Neural crest cell (in vitro differentiated cells): ENCODE results near the gene ZNF239. TPM values are rescaled to one million over a fixed set of nuclear protein-coding genes. Genes with fewer than 3 reads are reported as not detected.

Experiments
- DNase-seq: peaks from one replicate; pipeline ENCODE4 v3.0.0; 2021; ENCODE audit warnings: low read depth, mixed read lengths, low spot score
- H3K27ac Mint-ChIP-seq: one replicate; pipeline ENCODE4 v1.8.0; 2021; ENCODE audit warnings: mild to moderate bottlenecking, mixed read lengths; ENCODE audit not compliant: unreplicated experiment
- H3K27me3 Mint-ChIP-seq: 2 replicates; pipeline ENCODE4 v1.8.0; 2021; ENCODE audit warnings: low read depth, mild to moderate bottlenecking, mixed read lengths
- H3K36me3 Mint-ChIP-seq: 2 replicates; pipeline ENCODE4 v1.8.0; 2021; ENCODE audit warnings: low read depth, mild to moderate bottlenecking, mixed read lengths
- H3K4me1 Mint-ChIP-seq: 2 replicates; pipeline ENCODE4 v1.8.0; 2021; ENCODE audit warnings: mixed read lengths
- H3K4me3 Mint-ChIP-seq: one replicate; pipeline ENCODE4 v1.8.0; 2021; ENCODE audit warnings: mild to moderate bottlenecking, mixed read lengths
- H3K9me3 Mint-ChIP-seq: 2 replicates; pipeline ENCODE4 v1.8.0; 2021; ENCODE audit warnings: mixed read lengths
- total RNA-seq: library from RNA; stranded (reverse); gene quantifications from 2 replicates; pipeline ENCODE4 v1.2.1, GENCODE V29; 2021
- TF ChIP-seq, protein P1 (sequence below): fragments of 200-600 bp; sonication (generic); conservative IDR thresholded peaks from 2 replicates; pipeline ENCODE4 v1.5.0; 2021; ENCODE audit warnings: antibody characterized with exemption, mild to moderate bottlenecking

The ZNF239 gene
- total RNA-seq, 1 donor from 2014 or later, result 11.2 TPM

DNA sequence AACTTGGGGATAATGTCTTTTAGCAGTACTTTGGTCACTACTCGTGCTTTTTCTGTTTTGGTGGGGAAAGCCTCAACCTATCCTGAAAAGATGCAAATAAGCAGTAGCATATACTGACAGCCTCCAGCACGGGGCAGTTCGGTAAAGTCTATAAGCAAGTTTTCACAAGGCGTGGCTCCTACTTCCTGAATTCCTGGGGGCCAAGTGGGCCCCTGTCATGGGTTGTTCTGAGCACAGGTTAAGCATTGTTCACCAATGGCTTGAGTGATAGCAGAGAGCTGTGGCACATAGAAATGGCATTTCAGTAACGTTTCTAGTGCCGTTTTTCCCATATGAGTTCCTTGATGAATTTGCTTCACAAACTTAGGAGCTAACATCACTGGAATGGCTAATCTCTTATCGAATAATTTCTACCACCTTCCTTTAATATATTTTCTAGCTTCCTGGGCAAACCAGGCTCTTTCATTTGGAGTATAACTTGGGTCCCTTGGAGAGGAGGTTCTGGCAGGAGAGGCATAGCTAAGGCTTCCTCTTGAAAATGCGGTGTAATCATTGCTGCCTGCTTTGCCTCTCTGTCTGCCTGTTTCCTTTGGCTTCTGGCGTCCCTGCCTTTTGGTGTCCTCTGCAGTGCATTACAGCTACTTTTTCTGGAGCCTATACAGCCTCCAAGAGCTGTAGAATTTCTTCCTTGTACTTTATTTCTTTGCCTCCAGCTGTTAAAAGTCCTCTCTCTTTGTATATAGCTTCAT, 11.7 kb upstream of the ZNF239 start:
- DNase-seq, result no peak
- peaks cover 6% of the 10 kb centered on the region for H3K27me3 Mint-ChIP-seq
- no peak overlapping the region for H3K4me3 Mint-ChIP-seq
- no peaks in the 10 kb centered on the region for H3K4me1 Mint-ChIP-seq
- H3K36me3 Mint-ChIP-seq, result no peaks in the 10 kb centered on the region
- H3K9me3 Mint-ChIP-seq, result no peaks in the 10 kb centered on the region
- no peak overlapping the region for H3K27ac Mint-ChIP-seq
- TF ChIP-seq, protein P1, sequence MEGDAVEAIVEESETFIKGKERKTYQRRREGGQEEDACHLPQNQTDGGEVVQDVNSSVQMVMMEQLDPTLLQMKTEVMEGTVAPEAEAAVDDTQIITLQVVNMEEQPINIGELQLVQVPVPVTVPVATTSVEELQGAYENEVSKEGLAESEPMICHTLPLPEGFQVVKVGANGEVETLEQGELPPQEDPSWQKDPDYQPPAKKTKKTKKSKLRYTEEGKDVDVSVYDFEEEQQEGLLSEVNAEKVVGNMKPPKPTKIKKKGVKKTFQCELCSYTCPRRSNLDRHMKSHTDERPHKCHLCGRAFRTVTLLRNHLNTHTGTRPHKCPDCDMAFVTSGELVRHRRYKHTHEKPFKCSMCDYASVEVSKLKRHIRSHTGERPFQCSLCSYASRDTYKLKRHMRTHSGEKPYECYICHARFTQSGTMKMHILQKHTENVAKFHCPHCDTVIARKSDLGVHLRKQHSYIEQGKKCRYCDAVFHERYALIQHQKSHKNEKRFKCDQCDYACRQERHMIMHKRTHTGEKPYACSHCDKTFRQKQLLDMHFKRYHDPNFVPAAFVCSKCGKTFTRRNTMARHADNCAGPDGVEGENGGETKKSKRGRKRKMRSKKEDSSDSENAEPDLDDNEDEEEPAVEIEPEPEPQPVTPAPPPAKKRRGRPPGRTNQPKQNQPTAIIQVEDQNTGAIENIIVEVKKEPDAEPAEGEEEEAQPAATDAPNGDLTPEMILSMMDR, result no peak

DNA sequence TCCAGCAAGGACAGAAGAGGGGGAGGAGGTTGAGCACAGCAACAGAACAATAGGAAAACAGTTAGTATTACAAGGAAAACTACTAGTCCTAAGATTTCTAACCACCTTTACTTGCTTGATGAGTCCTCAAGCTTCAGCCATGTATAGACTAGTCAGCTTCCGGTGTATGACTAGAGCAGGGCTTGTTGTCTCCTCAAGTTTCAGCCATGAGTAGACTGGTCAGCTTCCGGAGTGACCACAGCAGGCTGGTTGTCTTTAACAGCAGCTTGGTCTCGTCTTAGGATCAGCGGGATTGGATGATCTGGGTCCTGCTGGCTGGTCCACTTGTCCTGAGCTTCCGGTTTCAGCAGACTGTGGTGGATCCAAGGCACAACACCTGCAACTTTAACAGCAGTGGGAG, 10.6 kb upstream of the ZNF239 start:
- TF ChIP-seq, protein P1, result no peak
- no peak overlapping the region for H3K27ac Mint-ChIP-seq
- DNase-seq, result no peak
- no peaks in the 10 kb centered on the region for H3K36me3 Mint-ChIP-seq
- H3K4me1 Mint-ChIP-seq, result no peaks in the 10 kb centered on the region
- H3K4me3 Mint-ChIP-seq, result no peak overlapping the region
- H3K9me3 Mint-ChIP-seq, result no peaks in the 10 kb centered on the region
- H3K27me3 Mint-ChIP-seq, result peaks cover 13% of the 10 kb centered on the region

DNA sequence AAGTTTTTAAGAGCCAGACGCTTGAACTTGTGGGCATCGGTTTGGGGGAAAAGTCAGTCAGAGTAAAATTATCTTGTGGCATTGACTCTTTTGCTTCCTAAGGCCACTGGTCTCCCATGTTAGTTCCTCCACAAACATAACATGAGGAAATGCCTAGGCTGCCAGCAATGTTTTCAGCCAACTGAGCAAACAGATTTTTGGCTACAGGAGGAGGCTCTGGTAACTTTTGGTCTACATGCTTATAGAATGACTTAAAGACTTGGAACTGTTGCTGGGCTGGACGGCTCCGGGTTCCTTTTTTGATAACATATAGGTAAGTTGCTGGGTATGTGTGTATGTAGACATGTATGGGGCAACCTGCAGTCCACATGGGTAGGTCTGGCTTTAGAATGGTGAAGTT, 9.6 kb upstream of the ZNF239 start:
- DNase-seq, result no peak
- no peaks in the 10 kb centered on the region for H3K36me3 Mint-ChIP-seq
- H3K4me3 Mint-ChIP-seq, result no peak overlapping the region
- no peaks in the 10 kb centered on the region for H3K9me3 Mint-ChIP-seq
- H3K4me1 Mint-ChIP-seq, result no peaks in the 10 kb centered on the region
- H3K27me3 Mint-ChIP-seq, result peaks cover 18% of the 10 kb centered on the region
- no peak overlapping the region for H3K27ac Mint-ChIP-seq
- TF ChIP-seq, protein P1, result no peak

- Mint-ChIP-seq H3K36me3 (peaks cover 14% of the 10 kb centered on the region), H3K27ac (no peak overlapping the region), H3K4me1 (peaks cover 30% of the 10 kb centered on the region), H3K4me3 (no peak overlapping the region), H3K27me3 (peaks cover 29% of the 10 kb centered on the region), H3K9me3 (peaks cover 12% of the 10 kb centered on the region)
- DNase-seq, result no peak
- TF ChIP-seq, protein P1, result no peak
Measured at GRCh38 chr10:43576580-43576979, 2.2 kb upstream of the ZNF239 start.

- Mint-ChIP-seq H3K27ac (no peak overlapping the region), H3K4me3 (peak overlapping the region; percentile 90), H3K27me3 (peaks cover 29% of the 10 kb centered on the region), H3K9me3 (peaks cover 12% of the 10 kb centered on the region), H3K4me1 (peaks cover 32% of the 10 kb centered on the region), H3K36me3 (peaks cover 18% of the 10 kb centered on the region)
- TF ChIP-seq, protein P1, result no peak
- DNase-seq, result no peak
Measured at GRCh38 chr10:43576062-43576461, 1.6 kb upstream of the ZNF239 start.
